HCT116 (cell line): ENCODE measurements around the gene RIC8A. TPM values are rescaled to one million over a fixed set of nuclear protein-coding genes. Genes with fewer than 3 reads are reported as not detected.
A peak's percentile ranks its signal among the peaks of the same experiment; 100 is the strongest.

Experiments used
- ATAC-seq: fragments of 200-7000 bp; cut with Tn5 transposase; 2 replicates; pipeline ENCODE4 v1.9.1; 2020; ENCODE audit warnings: mild to moderate bottlenecking, moderate library complexity
- BruUV-seq: library from RNA; stranded (reverse); fragments of 400-500 nt; replicated peaks from 2 replicates; lab custom pipeline; 2021; lab: Mats Ljungman, UMichigan
- CTCF ChIA-PET: fragments of 300-600 bp; sonication (Branson Sonifier 250); formaldehyde crosslinking; loops from one replicate; lab custom pipeline; 2021; ENCODE audit warnings: antibody characterized with exemption; lab: Charles Lee
- POLR2A ChIA-PET: fragments of 300-600, 350-600 bp; sonication (Branson Sonifier 250); formaldehyde crosslinking; loops from one replicate; lab custom pipeline; 2021; ENCODE audit warnings: antibody characterized with exemption; lab: Charles Lee
- RAD21 ChIA-PET, 2 experiments: fragments of 300-600 bp; sonication (Branson Sonifier 250); formaldehyde crosslinking; loops; one replicate each; lab custom pipeline; 2023; ENCODE audit warnings: low total read pairs in 2 of 2; ENCODE audit not compliant: uncharacterized antibody in 2 of 2, unreplicated experiment in 2 of 2, low non-redundant PET in 1 of 2; lab: Charles Lee
- DNase-seq: peaks from one replicate; pipeline ENCODE4 v3.0.0-alpha.2; 2010; ENCODE audit warnings: low read depth, low spot score
- H2AFZ ChIP-seq: fragments of 200-600 bp; shearing (Covaris generic), sonication (generic); 2 replicates; pipeline ENCODE4 v1.6.1; 2017; ENCODE audit warnings: low read depth, mixed run types, mixed read lengths, antibody characterized with exemption, low read length; ENCODE audit not compliant: poor library complexity, severe bottlenecking
- H3K27ac ChIP-seq: 2 replicates; pipeline ENCODE4 v1.5.1; 2012; ENCODE audit warnings: low read depth, low read length
- H3K27me3 ChIP-seq: fragments of 200-600 bp; sonication (generic); 2 replicates; pipeline ENCODE4 v1.6.1; 2016; ENCODE audit warnings: mixed run types, low read length, mixed read lengths; ENCODE audit not compliant: insufficient read depth
- H3K36me3 ChIP-seq, 2 experiments: fragments of 200-500 bp in 1 of 2; fragments of 200-600 bp in 1 of 2; sonication (Bioruptor generic) in 1 of 2; sonication (generic) in 1 of 2; 2 replicates each; pipeline versions ENCODE4 v1.5.1 to v1.6.1; 2014 to 2016; ENCODE audit warnings: low read length in 2 of 2, inconsistent platforms in 1 of 2, mixed read lengths in 1 of 2, mixed run types in 1 of 2; ENCODE audit not compliant: insufficient read depth in 2 of 2, control insufficient read depth in 1 of 2
- H3K4me1 ChIP-seq, 2 experiments: fragments of 200-600 bp in 1 of 2; sonication (generic) in 1 of 2; 2 replicates each; pipeline versions ENCODE4 v1.5.1 to v1.6.1; 2012 to 2017; ENCODE audit warnings: low read length in 2 of 2, inconsistent platforms in 1 of 2, mild to moderate bottlenecking in 1 of 2, mixed read lengths in 1 of 2, mixed run types in 1 of 2, moderate library complexity in 1 of 2; ENCODE audit not compliant: insufficient read depth in 2 of 2, control insufficient read depth in 1 of 2
- H3K4me2 ChIP-seq: fragments of 200-600 bp; sonication (generic); 2 replicates; pipeline ENCODE4 v1.6.1; 2017; ENCODE audit warnings: mixed run types, low read length, mixed read lengths
- H3K4me3 ChIP-seq, 2 experiments: fragments of 200-600 bp in 1 of 2; sonication (generic) in 1 of 2; replicated peaks in 1 of 2; 2 replicates each; pipeline ENCODE4 v1.5.1; 2011 to 2016; ENCODE audit warnings: low read length in 2 of 2, control low read depth in 1 of 2, low read depth in 1 of 2, mild to moderate bottlenecking in 1 of 2, mixed read lengths in 1 of 2, mixed run types in 1 of 2
- H3K79me2 ChIP-seq: fragments of 200-600 bp; sonication (generic); 2 replicates; pipeline ENCODE4 v1.6.1; 2017; ENCODE audit warnings: mild to moderate bottlenecking, mixed run types, low read length, moderate library complexity, mixed read lengths; ENCODE audit not compliant: insufficient read depth
- H3K9ac ChIP-seq: fragments of 200-600 bp; sonication (generic); 2 replicates; pipeline ENCODE4 v1.6.1; 2016; ENCODE audit warnings: low read length, mixed read lengths
- H3K9me2 ChIP-seq: fragments of 200-600 bp; sonication (generic), shearing (Covaris generic); 2 replicates; pipeline ENCODE4 v1.6.1; 2017; ENCODE audit warnings: mixed run types, mild to moderate bottlenecking, moderate library complexity; ENCODE audit not compliant: insufficient read depth
- H3K9me3 ChIP-seq, 2 experiments: fragments of 200-500 bp in 1 of 2; fragments of 200-600 bp in 1 of 2; sonication (Bioruptor generic) in 1 of 2; sonication (generic) in 1 of 2; 2 replicates each; pipeline ENCODE4 v1.6.1; 2014 to 2017; ENCODE audit warnings: low read length in 2 of 2, mixed read lengths in 2 of 2, inconsistent platforms in 1 of 2, low read depth in 1 of 2, mild to moderate bottlenecking in 1 of 2, mixed run types in 1 of 2, moderate library complexity in 1 of 2; ENCODE audit not compliant: control insufficient read depth in 1 of 2, insufficient read depth in 1 of 2
- H4K20me1 ChIP-seq: fragments of 200-600 bp; sonication (generic), shearing (Covaris generic); 2 replicates; pipeline ENCODE4 v1.6.1; 2017; ENCODE audit warnings: mixed run types, mild to moderate bottlenecking, moderate library complexity; ENCODE audit not compliant: insufficient read depth
- CTCF ChIP-seq, 3 experiments: fragments of 200-600 bp in 1 of 3; sonication (generic) in 1 of 3; IDR thresholded peaks in 2 of 3; conservative IDR thresholded peaks in 1 of 3; 2 replicates each; pipeline ENCODE4 v1.5.1; 2012 to 2017; ENCODE audit warnings: low read depth in 2 of 3, low read length in 2 of 3, antibody characterized with exemption in 1 of 3, borderline replicate concordance in 1 of 3, control low read depth in 1 of 3, mild to moderate bottlenecking in 1 of 3, mixed read lengths in 1 of 3, mixed run types in 1 of 3, moderate library complexity in 1 of 3; ENCODE audit not compliant: insufficient read depth in 1 of 3
- ELF1 ChIP-seq: IDR thresholded peaks from 2 replicates; pipeline ENCODE4 v1.6.1; 2012; ENCODE audit warnings: low read depth, borderline replicate concordance
- POLR2A ChIP-seq: IDR thresholded peaks from 2 replicates; pipeline ENCODE4 v1.7.0; 2011; ENCODE audit warnings: borderline replicate concordance; ENCODE audit not compliant: insufficient read depth, insufficient read length; ENCODE audit errors: extremely low read depth
- RAD21 ChIP-seq: IDR thresholded peaks from 2 replicates; pipeline ENCODE4 v1.6.1; 2012; ENCODE audit warnings: low read depth, mild to moderate bottlenecking
- SIN3A ChIP-seq: IDR thresholded peaks from 2 replicates; pipeline ENCODE4 v1.6.1; 2012; ENCODE audit warnings: low read depth
- ZFX ChIP-seq: fragments of 450-650 bp; IDR thresholded peaks from 2 replicates; pipeline ENCODE4 v1.6.1; 2017
- intact Hi-C: fragments of 100-400 bp; cut with micrococcal nuclease; formaldehyde crosslinking; loops from 2 replicates; pipeline ENCODE4 v1.10.0; 2022
- total RNA-seq: library from RNA; stranded (reverse); gene quantifications from one replicate; pipeline ENCODE4 v1.2.1, GENCODE V29; 2021; ENCODE audit not compliant: unreplicated experiment

The RIC8A gene
- total RNA-seq, 1 experiment from 2014 or later, result 75.2 TPM

GRCh38 chr11:250740-251299 lies 43.3 kb downstream of the RIC8A start:
- ChIA-PET CTCF (interaction anchor here (0.5 to 1.7 kb wide), 13 partner anchors 10 to 198 kb away, joined by 3 to 10 read pairs (median 3); partner anchors contain the start of gene PSMD13), RAD21 (no interaction called here), POLR2A (no interaction called here)
- no peaks in the 10 kb centered on the region for H4K20me1 ChIP-seq
- no peaks in the 10 kb centered on the region for H3K9me2 ChIP-seq
- no peaks in the 10 kb centered on the region for H3K4me1 ChIP-seq
- H3K79me2 ChIP-seq, result no peaks in the 10 kb centered on the region; the same call in 1 of the 2 replicates
- H3K27me3 ChIP-seq, result no peaks in the 10 kb centered on the region
- H3K9me3 ChIP-seq, result no peaks in the 10 kb centered on the region
- no peak overlapping the region for H2AFZ ChIP-seq
- no peak overlapping the region for H3K9ac ChIP-seq
- intact Hi-C loops, result no loop called here
- no peak overlapping the region for H3K27ac ChIP-seq
- H3K4me2 ChIP-seq, result no peak overlapping the region
- no peak overlapping the region for H3K4me3 ChIP-seq
- no TSS peak for BruUV-seq
- peak; percentile 83 for ATAC-seq
- DNase-seq, result no peak
- peaks cover 55 to 64% of the 10 kb centered on the region in 2 experiments for H3K36me3 ChIP-seq
- TF ChIP-seq RAD21, result peak; percentile 53
- peak; percentile 56 to 81 (median 66); a peak in 5 of 6 replicates for TF ChIP-seq CTCF (IDR thresholded peaks at IDR 0.05 in 2 of 3, conservative IDR thresholded peaks at IDR 0.05 in 1 of 3; ENCODE audit: borderline replicate concordance in 1 of 3, insufficient read depth in 1 of 3, low read depth in 2 of 3, low read length in 2 of 3)
- TF ChIP-seq ZFX, result no peak
- no peak for TF ChIP-seq ELF1
- TF ChIP-seq POLR2A, result no peak

- TF ChIP-seq SIN3A, result no peak
- no peak for TF ChIP-seq POLR2A
- BruUV-seq, result no TSS peak
- Histone ChIP-seq H3K4me3 (no peak overlapping the region), H3K9me2 (no peaks in the 10 kb centered on the region), H4K20me1 (no peaks in the 10 kb centered on the region), H3K27ac (no peak overlapping the region), H3K4me1 (no peaks in the 10 kb centered on the region), H3K9me3 (no peaks in the 10 kb centered on the region), H3K79me2 (no peaks in the 10 kb centered on the region), H3K27me3 (no peaks in the 10 kb centered on the region), H3K36me3 (peaks cover 51 to 57% of the 10 kb centered on the region in 2 experiments), H3K4me2 (no peak overlapping the region), H3K9ac (no peak overlapping the region), H2AFZ (no peak overlapping the region)
- intact Hi-C loops, result no loop called here
- ChIA-PET CTCF (interaction anchor here (0.7 to 1.7 kb wide), 5 partner anchors 14 to 196 kb away, joined by 3 to 10 read pairs (median 3); partner anchors contain the start of gene PSMD13), RAD21 (no interaction called here), POLR2A (no interaction called here)
- no peak for DNase-seq
- no peak for ATAC-seq
These were observed 44.0 kb downstream of the RIC8A start for GRCh38 chr11:251550-251949.
